Right lobe of liver (tissue), 4 donors: ENCODE results near the gene FAR1.

ENCODE experiments used
- CTCF ChIP-seq, 4 donors: fragments of 200-600 bp in 3 of 4; fragments of 450-650 bp in 1 of 4; IDR thresholded peaks; one replicate each; pipeline versions ENCODE4 v1.5.1 to v1.8.0; 2016 to 2022; ENCODE audit warnings: antibody characterized with exemption in 4 of 4, mild to moderate bottlenecking in 2 of 4
- POLR2A ChIP-seq: fragments of 450-650 bp; IDR thresholded peaks from one replicate; pipeline ENCODE4 v1.6.1; 2017; ENCODE audit warnings: antibody characterized with exemption, mild to moderate bottlenecking
- donor health status: DM: no; HTN: no; CAD: no.
- donor health status: DM: no; HTN: no; CAD: no.
- donor health status: DM: no; HTN: yes; CAD: no.

- TF ChIP-seq POLR2A (no peak), CTCF (IDR thresholded peaks at IDR 0.05) (no peak)
Observed at GRCh38 chr11:13761250-13761649, 92.8 kb downstream of the FAR1 start.
